Measurements from ENCODE around the gene ARL6IP1.

Gene ARL6IP1

GRCh38 chr16:18801145-18801972 lies at the start of gene ARL6IP1:
Gene ARL6IP1 (minus strand): TSS chr16:18801549. CDS start chr16:18801466, 83 bp downstream.
- DNase-seq: peak; percentile 96

GRCh38 chr16:18846416-18846815 lies 45.1 kb upstream of the ARL6IP1 start:
- DNase-seq: no peak

GRCh38 chr16:18842565-18842964 lies 41.2 kb upstream of the ARL6IP1 start:
- no peak for DNase-seq

GRCh38 chr16:18841833-18842525 lies 40.6 kb upstream of the ARL6IP1 start:
- no peak for DNase-seq

- no peak for DNase-seq
These were observed 38.2 kb upstream of the ARL6IP1 start for GRCh38 chr16:18839555-18839954.

GRCh38 chr16:18836702-18837101 lies 35.4 kb upstream of the ARL6IP1 start:
- no peak for DNase-seq

GRCh38 chr16:18834864-18835263 lies 33.5 kb upstream of the ARL6IP1 start:
- no peak for DNase-seq

GRCh38 chr16:18833707-18834505 lies 32.6 kb upstream of the ARL6IP1 start:
- no peak for DNase-seq

- DNase-seq: no peak
These were observed 31.3 kb upstream of the ARL6IP1 start for GRCh38 chr16:18832613-18833012.

GRCh38 chr16:18832006-18832405 lies 30.7 kb upstream of the ARL6IP1 start:
- DNase-seq: no peak

GRCh38 chr16:18829251-18829650 lies 27.9 kb upstream of the ARL6IP1 start:
- DNase-seq: no peak

- DNase-seq: no peak
These were observed 26.5 kb upstream of the ARL6IP1 start for GRCh38 chr16:18827890-18828289.

GRCh38 chr16:18816286-18816685 lies 14.9 kb upstream of the ARL6IP1 start:
- no peak for DNase-seq

- DNase-seq: no peak
These were observed 10.6 kb upstream of the ARL6IP1 start for GRCh38 chr16:18811925-18812324.

GRCh38 chr16:18809165-18809564 lies 7.8 kb upstream of the ARL6IP1 start:
- DNase-seq: no peak

GRCh38 chr16:18805257-18805773 lies 4.0 kb upstream of the ARL6IP1 start:
- no peak for DNase-seq

- DNase-seq: no peak
These were observed 3.2 kb upstream of the ARL6IP1 start for GRCh38 chr16:18804540-18804939.

GRCh38 chr16:18803569-18804462 lies 2.5 kb upstream of the ARL6IP1 start:
- DNase-seq: no peak

- DNase-seq: no peak
These were observed 1.5 kb upstream of the ARL6IP1 start for GRCh38 chr16:18802767-18803343.

- no peak for DNase-seq
These were observed 589 bp downstream of the ARL6IP1 start for GRCh38 chr16:18800775-18801144.

GRCh38 chr16:18800293-18800692 lies 1.1 kb downstream of the ARL6IP1 start:
- no peak for DNase-seq

- DNase-seq: no peak
These were observed 1.8 kb downstream of the ARL6IP1 start for GRCh38 chr16:18799500-18799899.
